Ascending aorta (tissue), 2 donors: Measurements from ENCODE around the gene ASAH2. TPM values are rescaled to one million over a fixed set of nuclear protein-coding genes. Genes with fewer than 3 reads are reported as not detected.
A peak's percentile ranks its signal among the peaks of the same experiment; 100 is the strongest.

ENCODE experiments used
- DNase-seq, 2 donors: peaks; one replicate each; pipeline ENCODE4 v3.0.0-alpha.2; 2019; ENCODE audit warnings: low spot score in 2 of 2
- H3K27ac ChIP-seq, 2 donors: fragments of 200-600 bp; sonication (generic); one replicate each; pipeline ENCODE4 v1.5.1; 2016 to 2017; ENCODE audit warnings: mild to moderate bottlenecking in 1 of 2
- H3K27me3 ChIP-seq: fragments of 200-600 bp; sonication (generic); one replicate; pipeline ENCODE4 v1.5.1; 2017
- H3K36me3 ChIP-seq, 2 donors: fragments of 200-600 bp; sonication (generic); one replicate each; pipeline ENCODE4 v1.5.1; 2016
- H3K4me1 ChIP-seq, 2 donors: fragments of 200-600 bp; sonication (generic); one replicate each; pipeline ENCODE4 v1.5.1; 2016 to 2017; ENCODE audit warnings: mild to moderate bottlenecking in 1 of 2
- H3K4me3 ChIP-seq, 2 donors: fragments of 200-600 bp; sonication (generic); one replicate each; pipeline ENCODE4 v1.5.1; 2016 to 2017; ENCODE audit warnings: mild to moderate bottlenecking in 1 of 2
- H3K9me3 ChIP-seq, 2 donors: fragments of 200-600 bp; sonication (generic); one replicate each; pipeline ENCODE4 v1.5.1; 2016
- CTCF ChIP-seq, 3 experiments: fragments of 200-600 bp in 2 of 3; fragments of 450-650 bp in 1 of 3; sonication (generic) in 2 of 3; IDR thresholded peaks; one replicate each; pipeline ENCODE4 v1.5.1; 2016 to 2019; ENCODE audit warnings: antibody characterized with exemption in 3 of 3, mild to moderate bottlenecking in 1 of 3, moderate library complexity in 1 of 3
- intact Hi-C: fragments of 100-400 bp; cut with DNase I; formaldehyde crosslinking; loops from one replicate; pipeline ENCODE4 v1.15.1; 2023
- total RNA-seq: library from RNA; depleted of rRNA; stranded (reverse); fragments of >200 nt; gene quantifications from one replicate; pipeline ENCODE4 v1.1.0, GENCODE V29; 2016

The ASAH2 gene
- total RNA-seq, 1 donor from 2014 or later: 0.21 TPM

GRCh38 chr10:50291261-50291850 lies 40.0 kb upstream of the ASAH2 start:
- intact Hi-C loops: no loop called here

GRCh38 chr10:50289196-50289595 lies 37.9 kb upstream of the ASAH2 start:
- Histone ChIP-seq H3K4me3 (no peak overlapping the region), H3K9me3 (no peaks in the 10 kb centered on the region), H3K27ac (no peak overlapping the region), H3K36me3 (no peaks in the 10 kb centered on the region), H3K4me1 (no peaks in the 10 kb centered on the region), H3K27me3 (no peaks in the 10 kb centered on the region)
- no peak for DNase-seq
- TF ChIP-seq CTCF (IDR thresholded peaks at IDR 0.05): no peak
- intact Hi-C loops: no loop called here

More at GRCh38 chr10:50291261-50291850, 40.0 kb upstream of the ASAH2 start:
- no peak for DNase-seq
- no peaks in the 10 kb centered on the region for H3K4me1 ChIP-seq
- no peaks in the 10 kb centered on the region for H3K27me3 ChIP-seq
- H3K9me3 ChIP-seq: no peaks in the 10 kb centered on the region
- no peak overlapping the region for H3K27ac ChIP-seq
- no peaks in the 10 kb centered on the region for H3K36me3 ChIP-seq
- peak in 2 of 3 experiments; percentile 11 to 36 for TF ChIP-seq CTCF (IDR thresholded peaks at IDR 0.05)
- H3K4me3 ChIP-seq: no peak overlapping the region

GRCh38 chr10:50286996-50287803 lies 35.9 kb upstream of the ASAH2 start:
- intact Hi-C loops: no loop called here
- no peak for TF ChIP-seq CTCF (IDR thresholded peaks at IDR 0.05)
- Histone ChIP-seq H3K4me1 (no peaks in the 10 kb centered on the region), H3K27ac (no peak overlapping the region), H3K4me3 (no peak overlapping the region), H3K9me3 (no peaks in the 10 kb centered on the region), H3K27me3 (no peaks in the 10 kb centered on the region), H3K36me3 (no peaks in the 10 kb centered on the region)
- DNase-seq: no peak

GRCh38 chr10:50286517-50286916 lies 35.2 kb upstream of the ASAH2 start:
- H3K4me3 ChIP-seq: no peak overlapping the region
- no peak for TF ChIP-seq CTCF (IDR thresholded peaks at IDR 0.05)
- no peak overlapping the region for H3K27ac ChIP-seq
- no peaks in the 10 kb centered on the region for H3K4me1 ChIP-seq
- no peaks in the 10 kb centered on the region for H3K36me3 ChIP-seq
- intact Hi-C loops: no loop called here
- no peaks in the 10 kb centered on the region for H3K9me3 ChIP-seq
- H3K27me3 ChIP-seq: no peaks in the 10 kb centered on the region
- no peak for DNase-seq

GRCh38 chr10:50281967-50282522 lies 30.7 kb upstream of the ASAH2 start:
- intact Hi-C loops: no loop called here
- Histone ChIP-seq H3K27me3 (no peaks in the 10 kb centered on the region), H3K9me3 (no peaks in the 10 kb centered on the region), H3K27ac (no peak overlapping the region), H3K36me3 (no peaks in the 10 kb centered on the region), H3K4me3 (no peak overlapping the region), H3K4me1 (no peaks in the 10 kb centered on the region)
- no peak for DNase-seq
- TF ChIP-seq CTCF (IDR thresholded peaks at IDR 0.05): no peak
